DND-41 (cell line): ENCODE data around the gene TPX2.

Experiments
- ATAC-seq: fragments of 200-7000 bp; cut with Tn5 transposase; 3 replicates; pipeline ENCODE4 v1.9.1; 2021; ENCODE audit warnings: low read depth; ENCODE audit not compliant: insufficient read depth
- DNase-seq: peaks from one replicate; pipeline ENCODE4 v3.0.0-alpha.2; 2020
- H2AFZ ChIP-seq: 2 replicates; pipeline ENCODE4 v1.6.0; 2012; ENCODE audit warnings: low read depth, low read length
- H3K27ac ChIP-seq: 2 replicates; pipeline ENCODE4 v1.5.1; 2012; ENCODE audit warnings: low read length, inconsistent platforms
- H3K27me3 ChIP-seq: fragments of 200-600 bp; sonication (generic); 2 replicates; pipeline ENCODE4 v1.6.0; 2012; ENCODE audit warnings: low read length, mild to moderate bottlenecking, inconsistent platforms; ENCODE audit not compliant: insufficient read depth, poor library complexity
- H3K36me3 ChIP-seq: 2 replicates; pipeline ENCODE4 v1.5.1; 2012; ENCODE audit warnings: low read length, inconsistent platforms; ENCODE audit not compliant: insufficient read depth
- H3K4me1 ChIP-seq: 2 replicates; pipeline ENCODE4 v1.5.1; 2012; ENCODE audit warnings: mild to moderate bottlenecking, low read length; ENCODE audit not compliant: insufficient read depth
- H3K4me2 ChIP-seq: 2 replicates; pipeline ENCODE4 v1.6.0; 2012; ENCODE audit warnings: mild to moderate bottlenecking, moderate library complexity, low read length, inconsistent platforms; ENCODE audit not compliant: insufficient read depth
- H3K4me3 ChIP-seq, 2 experiments: fragments of 200-600 bp in 1 of 2; shearing (Covaris generic) in 1 of 2; 2 replicates each; pipeline ENCODE4 v1.5.1; 2012 to 2016; ENCODE audit warnings: inconsistent platforms in 2 of 2, low read length in 2 of 2, mild to moderate bottlenecking in 2 of 2, low read depth in 1 of 2, moderate library complexity in 1 of 2
- H3K79me2 ChIP-seq: 2 replicates; pipeline ENCODE4 v1.6.0; 2012; ENCODE audit warnings: low read length, inconsistent platforms; ENCODE audit not compliant: insufficient read depth
- H3K9ac ChIP-seq: 2 replicates; pipeline ENCODE4 v1.6.0; 2012; ENCODE audit warnings: low read depth, mild to moderate bottlenecking, inconsistent platforms, low read length, moderate library complexity
- H3K9me3 ChIP-seq: 2 replicates; pipeline ENCODE4 v1.5.1; 2012; ENCODE audit warnings: low read length, moderate library complexity, mild to moderate bottlenecking, inconsistent platforms; ENCODE audit not compliant: insufficient read depth, severe bottlenecking
- H4K20me1 ChIP-seq: 2 replicates; pipeline ENCODE4 v1.6.0; 2012; ENCODE audit warnings: low read length; ENCODE audit not compliant: insufficient read depth
- EZH2 ChIP-seq: IDR thresholded peaks from 3 replicates; pipeline ENCODE4 v1.6.1; 2012; ENCODE audit warnings: borderline replicate concordance, low read depth, mild to moderate bottlenecking, moderate library complexity, low read length, inconsistent platforms; ENCODE audit not compliant: severe bottlenecking
- TF ChIP-seq, protein P1 (sequence below): IDR thresholded peaks from 2 replicates; pipeline ENCODE4 v1.5.1; 2012; ENCODE audit warnings: borderline replicate concordance, low read length, moderate library complexity, mild to moderate bottlenecking; ENCODE audit not compliant: poor library complexity, severe bottlenecking; ENCODE audit errors: extremely low read depth

TPX2 gene

DNA sequence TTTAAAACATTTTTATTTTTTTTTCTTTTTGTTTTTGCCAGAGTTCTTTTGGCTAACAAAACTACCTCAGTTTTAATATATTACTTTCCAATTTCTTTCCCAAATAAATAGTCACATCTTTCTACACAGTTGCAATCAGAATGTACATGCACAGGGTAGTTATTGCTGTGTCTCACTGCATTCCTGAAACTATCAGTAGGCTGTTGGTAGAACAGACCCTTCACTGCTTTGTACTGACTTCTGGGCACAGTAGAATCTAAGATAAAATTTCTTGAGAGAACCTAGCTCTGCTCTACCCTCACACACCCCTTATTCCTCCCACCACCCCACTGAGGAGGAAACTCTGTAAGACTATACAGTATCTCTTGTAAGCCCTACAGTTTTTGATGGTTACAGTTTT is 19.9 kb downstream of the TPX2 start:
- Histone ChIP-seq H3K9ac (no peak overlapping the region), H3K27me3 (no peaks in the 10 kb centered on the region), H3K4me3 (no peak overlapping the region), H3K79me2 (peaks cover 97% of the 10 kb centered on the region), H3K4me1 (no peaks in the 10 kb centered on the region), H2AFZ (no peak overlapping the region), H3K9me3 (no peaks in the 10 kb centered on the region), H3K4me2 (no peak overlapping the region), H3K27ac (no peak overlapping the region), H4K20me1 (peaks cover 44% of the 10 kb centered on the region), H3K36me3 (peaks cover 94% of the 10 kb centered on the region)
- ATAC-seq (peak; percentile 22; the same call in 1 of the 3 replicates), DNase-seq (no peak)
- TF ChIP-seq, protein P1, sequence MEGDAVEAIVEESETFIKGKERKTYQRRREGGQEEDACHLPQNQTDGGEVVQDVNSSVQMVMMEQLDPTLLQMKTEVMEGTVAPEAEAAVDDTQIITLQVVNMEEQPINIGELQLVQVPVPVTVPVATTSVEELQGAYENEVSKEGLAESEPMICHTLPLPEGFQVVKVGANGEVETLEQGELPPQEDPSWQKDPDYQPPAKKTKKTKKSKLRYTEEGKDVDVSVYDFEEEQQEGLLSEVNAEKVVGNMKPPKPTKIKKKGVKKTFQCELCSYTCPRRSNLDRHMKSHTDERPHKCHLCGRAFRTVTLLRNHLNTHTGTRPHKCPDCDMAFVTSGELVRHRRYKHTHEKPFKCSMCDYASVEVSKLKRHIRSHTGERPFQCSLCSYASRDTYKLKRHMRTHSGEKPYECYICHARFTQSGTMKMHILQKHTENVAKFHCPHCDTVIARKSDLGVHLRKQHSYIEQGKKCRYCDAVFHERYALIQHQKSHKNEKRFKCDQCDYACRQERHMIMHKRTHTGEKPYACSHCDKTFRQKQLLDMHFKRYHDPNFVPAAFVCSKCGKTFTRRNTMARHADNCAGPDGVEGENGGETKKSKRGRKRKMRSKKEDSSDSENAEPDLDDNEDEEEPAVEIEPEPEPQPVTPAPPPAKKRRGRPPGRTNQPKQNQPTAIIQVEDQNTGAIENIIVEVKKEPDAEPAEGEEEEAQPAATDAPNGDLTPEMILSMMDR, result no peak
- TF ChIP-seq EZH2, result no peak

DNA sequence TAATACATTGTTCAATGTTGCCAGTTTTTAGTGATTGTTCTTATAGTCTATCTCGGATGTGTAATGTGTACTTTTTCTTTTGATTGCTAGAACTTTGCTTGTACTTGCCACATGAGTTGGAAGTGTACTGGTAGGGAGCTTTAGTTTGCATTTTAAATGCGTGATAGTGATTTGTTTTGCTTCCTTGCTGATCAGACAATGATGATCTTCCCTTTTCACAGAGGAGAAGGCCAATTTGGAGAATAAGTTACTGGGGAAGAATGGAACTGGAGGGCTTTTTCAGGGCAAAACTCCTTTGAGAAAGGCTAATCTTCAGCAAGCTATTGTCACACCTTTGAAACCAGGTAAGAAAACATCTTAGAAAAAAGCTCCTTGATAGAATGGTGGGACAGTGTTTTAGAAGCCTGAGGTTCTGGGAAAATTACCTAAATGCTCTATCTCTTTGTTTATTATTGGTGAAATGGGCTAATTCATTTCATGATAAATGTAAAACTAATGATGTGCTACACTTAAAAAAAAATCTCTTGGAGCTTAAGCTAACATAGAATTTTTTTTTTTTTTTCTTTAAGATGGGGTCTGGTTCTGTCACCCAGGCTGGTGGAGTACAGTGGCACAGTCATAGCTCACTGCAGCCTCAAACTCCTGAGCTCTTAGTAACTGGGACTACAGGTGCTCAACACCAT is 20.9 kb downstream of the TPX2 start:
- no peak for DNase-seq
- Histone ChIP-seq H3K9me3 (no peaks in the 10 kb centered on the region), H3K4me3 (no peak overlapping the region), H3K4me2 (no peak overlapping the region), H3K4me1 (no peaks in the 10 kb centered on the region), H3K9ac (no peak overlapping the region), H3K27ac (no peak overlapping the region), H3K27me3 (no peaks in the 10 kb centered on the region), H4K20me1 (peaks cover 47% of the 10 kb centered on the region; the same call in 1 of the 2 replicates), H2AFZ (no peak overlapping the region), H3K79me2 (peaks cover 97% of the 10 kb centered on the region), H3K36me3 (peaks cover 94% of the 10 kb centered on the region)
- TF ChIP-seq, protein P1, result no peak
- no peak for TF ChIP-seq EZH2
- no peak for ATAC-seq

DNA sequence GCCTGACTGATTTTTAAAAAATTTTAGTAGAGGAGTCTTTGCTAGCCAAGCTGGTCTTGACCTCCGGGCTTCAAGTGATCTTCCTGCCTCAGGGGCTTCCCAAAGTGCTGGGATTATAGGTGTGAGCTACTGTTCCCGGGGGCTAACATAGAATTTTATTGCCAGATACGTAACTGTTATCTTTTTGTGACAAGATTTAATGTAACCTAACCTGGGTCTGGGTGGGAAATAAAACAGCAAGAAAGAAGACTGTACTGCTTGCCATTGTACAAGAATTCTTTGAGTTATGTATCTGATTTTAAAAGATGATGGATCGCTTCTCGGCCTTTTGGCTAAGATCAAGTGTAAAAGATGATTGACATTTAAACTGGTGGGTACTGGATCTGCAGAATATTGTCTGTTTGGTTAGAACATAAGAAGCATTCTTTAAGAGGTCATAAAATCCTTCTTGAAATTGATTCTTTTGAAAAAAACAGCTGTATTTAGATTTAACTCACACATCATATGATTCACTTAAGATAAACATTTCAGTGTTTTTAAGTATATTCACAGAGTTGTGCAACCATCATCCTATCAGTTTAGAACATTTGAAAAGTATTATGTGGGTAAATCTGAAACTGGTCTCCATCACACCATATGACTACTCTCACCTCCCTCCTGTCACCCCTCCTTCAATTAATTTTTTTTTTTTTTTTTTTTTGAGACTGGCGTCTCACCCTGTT is 21.6 kb downstream of the TPX2 start:
- ATAC-seq, result no peak
- no peak overlapping the region for H3K27ac ChIP-seq

More for the DNA sequence above, 21.6 kb downstream of the TPX2 start:
- Histone ChIP-seq H3K79me2 (peaks cover 97% of the 10 kb centered on the region), H2AFZ (no peak overlapping the region), H3K36me3 (peaks cover 95% of the 10 kb centered on the region), H3K4me1 (no peaks in the 10 kb centered on the region), H4K20me1 (peaks cover 43% of the 10 kb centered on the region; the same call in 1 of the 2 replicates), H3K4me2 (no peak overlapping the region), H3K9ac (no peak overlapping the region), H3K9me3 (no peaks in the 10 kb centered on the region), H3K4me3 (no peak overlapping the region), H3K27me3 (no peaks in the 10 kb centered on the region)
- TF ChIP-seq, protein P1, result no peak
- no peak for TF ChIP-seq EZH2
- DNase-seq, result no peak
